Astrocyte (in vitro differentiated cells and primary cell): ENCODE data around the gene ATAD3A. TPM values are rescaled to one million over a fixed set of nuclear protein-coding genes. Genes with fewer than 3 reads are reported as not detected.

ENCODE experiments used
- DNase-seq: peaks from one replicate; pipeline ENCODE4 v3.0.0-alpha.2; 2010; ENCODE audit warnings: low read depth
- FAIRE-seq: peaks from 2 replicates; lab custom pipeline; 2011; peaks lifted over from hg19 to GRCh38; lab: Jason Lieb, UNC
- H2AFZ ChIP-seq: 2 replicates; pipeline ENCODE4 v1.6.0; 2012; ENCODE audit warnings: low read depth, low read length, inconsistent platforms
- H3K27ac ChIP-seq: 2 replicates; pipeline ENCODE4 v1.5.1; 2011; ENCODE audit warnings: low read depth, low read length, inconsistent platforms
- H3K27me3 ChIP-seq: 2 replicates; pipeline ENCODE4 v1.6.0; 2011; ENCODE audit warnings: low read length, inconsistent platforms; ENCODE audit not compliant: insufficient read depth
- H3K36me3 ChIP-seq: 2 replicates; pipeline ENCODE4 v1.5.1; 2011; ENCODE audit warnings: low read length, inconsistent platforms; ENCODE audit not compliant: insufficient read depth
- H3K4me1 ChIP-seq: 2 replicates; pipeline ENCODE4 v1.5.1; 2011; ENCODE audit warnings: low read length, inconsistent platforms; ENCODE audit not compliant: insufficient read depth
- H3K4me2 ChIP-seq: 2 replicates; pipeline ENCODE4 v1.6.0; 2012; ENCODE audit warnings: low read length, inconsistent platforms
- H3K4me3 ChIP-seq: 2 replicates; pipeline ENCODE4 v1.5.1; 2011; ENCODE audit warnings: low read depth, mild to moderate bottlenecking, low read length, inconsistent platforms; ENCODE audit not compliant: insufficient read depth
- H3K79me2 ChIP-seq: 2 replicates; pipeline ENCODE4 v1.6.0; 2012; ENCODE audit warnings: mild to moderate bottlenecking, low read length, inconsistent platforms; ENCODE audit not compliant: insufficient read depth
- H3K9ac ChIP-seq: 2 replicates; pipeline ENCODE4 v1.6.0; 2012; ENCODE audit warnings: mild to moderate bottlenecking, low read length, inconsistent platforms
- H3K9me3 ChIP-seq: 2 replicates; pipeline ENCODE4 v1.5.1; 2012; ENCODE audit warnings: low read depth, mild to moderate bottlenecking, low read length, inconsistent platforms; ENCODE audit not compliant: insufficient read depth
- H4K20me1 ChIP-seq: 2 replicates; pipeline ENCODE4 v1.6.0; 2012; ENCODE audit warnings: low read length, inconsistent platforms; ENCODE audit not compliant: insufficient read depth
- H3K27ac Mint-ChIP-seq: one replicate; pipeline ENCODE4 v1.8.0; 2021; ENCODE audit warnings: mild to moderate bottlenecking, mixed read lengths; ENCODE audit not compliant: unreplicated experiment
- H3K27me3 Mint-ChIP-seq: one replicate; pipeline ENCODE4 v1.8.0; 2021; ENCODE audit warnings: low read depth, mixed read lengths; ENCODE audit not compliant: unreplicated experiment
- H3K36me3 Mint-ChIP-seq: one replicate; pipeline ENCODE4 v1.8.0; 2021; ENCODE audit warnings: low read depth, mixed read lengths; ENCODE audit not compliant: unreplicated experiment
- H3K4me1 Mint-ChIP-seq: one replicate; pipeline ENCODE4 v1.8.0; 2021; ENCODE audit warnings: low read depth, mixed read lengths; ENCODE audit not compliant: unreplicated experiment
- H3K4me3 Mint-ChIP-seq: one replicate; pipeline ENCODE4 v1.8.0; 2021; ENCODE audit warnings: mild to moderate bottlenecking, moderate library complexity, mixed read lengths; ENCODE audit not compliant: unreplicated experiment
- H3K9me3 Mint-ChIP-seq: one replicate; pipeline ENCODE4 v1.8.0; 2021; ENCODE audit warnings: mild to moderate bottlenecking, mixed read lengths; ENCODE audit not compliant: unreplicated experiment
- CTCF ChIP-seq: IDR thresholded peaks from 2 replicates; pipeline ENCODE4 v1.5.1; 2011; ENCODE audit warnings: low read depth, mild to moderate bottlenecking, inconsistent platforms, low read length, moderate library complexity; ENCODE audit not compliant: insufficient read depth
- EZH2 ChIP-seq: IDR thresholded peaks from 2 replicates; pipeline ENCODE4 v1.6.1; 2012; ENCODE audit warnings: mild to moderate bottlenecking, low read length, inconsistent platforms; ENCODE audit not compliant: insufficient read depth
- total RNA-seq: library from RNA; stranded (reverse); gene quantifications from 2 replicates; pipeline ENCODE4 v1.2.1, GENCODE V29; 2021

ATAD3A gene
- total RNA-seq, 1 donor from 2014 or later, result 54.9 TPM

DNA sequence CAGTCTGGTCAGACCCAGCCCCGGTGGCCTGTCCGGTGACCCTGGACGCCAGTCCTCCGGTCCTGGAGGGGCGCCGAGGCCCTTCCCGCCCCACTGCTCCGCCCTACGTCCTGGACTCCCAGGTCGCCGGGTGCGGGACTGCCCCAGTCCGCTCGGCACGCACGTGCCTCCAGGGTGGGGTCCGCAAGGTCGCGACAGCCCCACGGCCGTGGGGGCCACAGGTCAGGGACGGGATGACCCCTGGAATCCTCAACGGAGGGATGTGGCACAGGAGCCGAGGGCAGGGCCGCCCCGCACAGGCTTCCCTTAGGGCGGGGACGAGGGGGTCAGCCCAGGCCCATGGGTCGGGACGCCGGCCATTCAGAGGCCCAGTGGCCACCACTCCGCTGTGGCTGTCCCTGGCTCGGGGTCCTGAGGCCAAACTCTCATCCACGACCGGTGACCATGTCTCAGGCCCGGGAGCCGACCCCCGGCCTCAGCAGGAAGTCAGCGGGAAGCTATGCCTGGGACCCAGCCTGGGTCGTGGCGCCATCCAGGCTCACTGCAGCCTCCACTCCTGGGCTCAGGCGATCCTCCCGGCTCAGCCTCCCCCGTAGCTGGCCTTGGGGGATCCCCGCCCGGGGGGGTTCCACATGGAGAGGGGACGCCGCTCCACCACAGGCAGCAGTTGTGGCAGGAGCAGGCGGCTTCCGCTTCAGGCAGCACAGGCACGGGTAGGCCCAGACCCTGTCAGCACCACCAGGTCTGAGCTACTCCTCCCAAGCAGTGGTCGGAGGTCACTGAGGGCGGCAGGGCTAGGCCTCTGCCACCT lies 29.1 kb downstream of the ATAD3A start:
- peaks cover 8% of the 10 kb centered on the region for H3K36me3 ChIP-seq
- peak overlapping the region; percentile 68 for H3K9ac ChIP-seq
- peak overlapping the region; percentile 39 for H3K4me3 ChIP-seq
- FAIRE-seq (no peak), DNase-seq (no peak)
- H3K27ac ChIP-seq, result no peak overlapping the region
- H3K9me3 Mint-ChIP-seq, result no peaks in the 10 kb centered on the region
- H3K4me1 Mint-ChIP-seq, result peaks cover 4% of the 10 kb centered on the region
- peaks cover 13% of the 10 kb centered on the region for H3K4me1 ChIP-seq
- TF ChIP-seq EZH2 (no peak), CTCF (no peak)
- no peaks in the 10 kb centered on the region for H3K27me3 ChIP-seq
- H4K20me1 ChIP-seq, result peaks cover 43% of the 10 kb centered on the region
- H3K9me3 ChIP-seq, result no peaks in the 10 kb centered on the region
- H3K27me3 Mint-ChIP-seq, result no peaks in the 10 kb centered on the region
- H2AFZ ChIP-seq, result peak overlapping the region; percentile 41
- peak overlapping the region; percentile 75 for H3K4me3 Mint-ChIP-seq
- H3K27ac Mint-ChIP-seq, result no peak overlapping the region
- H3K79me2 ChIP-seq, result peaks cover 35% of the 10 kb centered on the region
- peak overlapping the region; percentile 87 for H3K4me2 ChIP-seq
- peaks cover 11% of the 10 kb centered on the region for H3K36me3 Mint-ChIP-seq

- TF ChIP-seq EZH2 (no peak), CTCF (no peak)
- Histone ChIP-seq H3K27ac (no peak overlapping the region), H2AFZ (no peak overlapping the region), H3K4me2 (no peak overlapping the region), H3K27me3 (no peaks in the 10 kb centered on the region), H3K9me3 (no peaks in the 10 kb centered on the region), H4K20me1 (peaks cover 37% of the 10 kb centered on the region), H3K4me3 (no peak overlapping the region), H3K4me1 (peaks cover 13% of the 10 kb centered on the region), H3K9ac (no peak overlapping the region), H3K36me3 (peaks cover 8% of the 10 kb centered on the region), H3K79me2 (peaks cover 24% of the 10 kb centered on the region)
- no peaks in the 10 kb centered on the region for H3K27me3 Mint-ChIP-seq
- H3K36me3 Mint-ChIP-seq, result peaks cover 11% of the 10 kb centered on the region
- FAIRE-seq (no peak), DNase-seq (no peak)
- no peak overlapping the region for H3K27ac Mint-ChIP-seq
- peaks cover 4% of the 10 kb centered on the region for H3K4me1 Mint-ChIP-seq
- peak overlapping the region; percentile 75 for H3K4me3 Mint-ChIP-seq
- H3K9me3 Mint-ChIP-seq, result no peaks in the 10 kb centered on the region
Measured at GRCh38 chr1:1541956-1542765, 30.2 kb downstream of the ATAD3A start.
